Mesothelial cell of epicardium (in vitro differentiated cells): ENCODE measurements around the gene EIF3K. TPM values are rescaled to one million over a fixed set of nuclear protein-coding genes. Genes with fewer than 3 reads are reported as not detected.

ENCODE experiments used
- DNase-seq, 2 experiments: peaks; one replicate each; pipeline ENCODE4 v3.0.0; 2021; ENCODE audit warnings: low spot score in 2 of 2; ENCODE audit not compliant: unreplicated experiment in 2 of 2
- H3K27ac Mint-ChIP-seq: 2 replicates; pipeline ENCODE4 v1.8.0; 2021; ENCODE audit warnings: mixed read lengths
- H3K27me3 Mint-ChIP-seq: 2 replicates; pipeline ENCODE4 v1.8.0; 2021; ENCODE audit warnings: low read depth, mixed read lengths
- H3K36me3 Mint-ChIP-seq: 2 replicates; pipeline ENCODE4 v1.8.0; 2021; ENCODE audit warnings: mixed read lengths
- H3K4me1 Mint-ChIP-seq: 2 replicates; pipeline ENCODE4 v1.8.0; 2021; ENCODE audit warnings: mixed read lengths
- H3K4me3 Mint-ChIP-seq: 2 replicates; pipeline ENCODE4 v1.8.0; 2021; ENCODE audit warnings: mild to moderate bottlenecking, moderate library complexity, mixed read lengths
- H3K9me3 Mint-ChIP-seq: 2 replicates; pipeline ENCODE4 v1.8.0; 2021; ENCODE audit warnings: mixed read lengths
- CTCF ChIP-seq: fragments of 200-600 bp; sonication (generic); IDR thresholded peaks from one replicate; pipeline ENCODE4 v1.5.0; 2021; ENCODE audit warnings: antibody characterized with exemption; ENCODE audit not compliant: unreplicated experiment
- total RNA-seq: library from RNA; stranded (reverse); gene quantifications from 3 replicates; pipeline ENCODE4 v1.2.1, GENCODE V29; 2021

Gene EIF3K
- total RNA-seq, 1 donor from 2014 or later, result 198 TPM

GRCh38 chr19:38678891-38679494 is 60.0 kb downstream of the EIF3K start:
- Mint-ChIP-seq H3K4me1 (peaks cover 60% of the 10 kb centered on the region), H3K27ac (peak overlapping the region; percentile 89), H3K27me3 (no peaks in the 10 kb centered on the region), H3K36me3 (peaks cover 15% of the 10 kb centered on the region), H3K9me3 (no peaks in the 10 kb centered on the region), H3K4me3 (no peak overlapping the region)
- no peak for TF ChIP-seq CTCF
- DNase-seq, result no peak

- no peak for DNase-seq
- TF ChIP-seq CTCF, result no peak
- Mint-ChIP-seq H3K36me3 (peaks cover 15% of the 10 kb centered on the region), H3K9me3 (no peaks in the 10 kb centered on the region), H3K4me1 (peaks cover 60% of the 10 kb centered on the region), H3K27me3 (no peaks in the 10 kb centered on the region), H3K4me3 (no peak overlapping the region), H3K27ac (peak overlapping the region; percentile 75)
Measured at GRCh38 chr19:38679839-38680238, 60.9 kb downstream of the EIF3K start.

GRCh38 chr19:38682195-38682867 is 63.3 kb downstream of the EIF3K start:
- Mint-ChIP-seq H3K9me3 (peaks cover 1% of the 10 kb centered on the region), H3K27ac (peak overlapping the region; percentile 100), H3K27me3 (no peaks in the 10 kb centered on the region), H3K4me3 (no peak overlapping the region), H3K4me1 (peaks cover 59% of the 10 kb centered on the region), H3K36me3 (peaks cover 17% of the 10 kb centered on the region)
- TF ChIP-seq CTCF, result no peak
- DNase-seq, result no peak

GRCh38 chr19:38682872-38683392 is 63.9 kb downstream of the EIF3K start:
- Mint-ChIP-seq H3K27me3 (no peaks in the 10 kb centered on the region), H3K9me3 (peaks cover 6% of the 10 kb centered on the region), H3K4me3 (peak overlapping the region; percentile 2), H3K27ac (peak overlapping the region; percentile 100), H3K4me1 (peaks cover 64% of the 10 kb centered on the region), H3K36me3 (peaks cover 23% of the 10 kb centered on the region)
- no peak for DNase-seq
- TF ChIP-seq CTCF, result no peak

- no peaks in the 10 kb centered on the region for H3K27me3 Mint-ChIP-seq
- peak in 1 of 2 experiments; percentile 69 for DNase-seq
- peak overlapping the region; percentile 35 for H3K4me3 Mint-ChIP-seq
- H3K36me3 Mint-ChIP-seq, result peaks cover 23% of the 10 kb centered on the region
- H3K9me3 Mint-ChIP-seq, result peaks cover 6% of the 10 kb centered on the region
- H3K27ac Mint-ChIP-seq, result peak overlapping the region; percentile 100
- TF ChIP-seq CTCF, result no peak
- H3K4me1 Mint-ChIP-seq, result peaks cover 59% of the 10 kb centered on the region
Measured at GRCh38 chr19:38683393-38684077, 64.5 kb downstream of the EIF3K start.
